A549 (cell line): ENCODE measurements around the gene ECM1. TPM values are rescaled to one million over a fixed set of nuclear protein-coding genes. Genes with fewer than 3 reads are reported as not detected.

Experiments
- ATAC-seq, 2 experiments: fragments of 200-7000 bp in 1 of 2; fragments of >200 bp in 1 of 2; cut with Nextera tagmentation in 1 of 2; cut with Tn5 transposase in 1 of 2; 3 replicates each; pipeline versions ENCODE4 v1.8.0 to v1.9.1; 2018 to 2020; ENCODE audit warnings: mild to moderate bottlenecking in 1 of 2, moderate library complexity in 1 of 2
- CTCF ChIA-PET: fragments of 300-600 bp; sonication (Branson Sonifier 250); formaldehyde crosslinking; extraction: SDS; loops from one replicate; lab custom pipeline; 2021; ENCODE audit warnings: antibody characterized with exemption, inconsistent platforms; lab: Yijun Ruan, JAX
- POLR2A ChIA-PET: fragments of 350-600 bp; formaldehyde crosslinking; extraction: SDS; loops from one replicate; lab custom pipeline; 2021; ENCODE audit warnings: antibody characterized with exemption, inconsistent platforms; lab: Yijun Ruan, JAX
- DNase-seq, 2 experiments: peaks; one replicate each; pipeline versions ENCODE4 v3.0.0 to v3.0.0-alpha.2; 2011 to 2016; ENCODE audit warnings: low read depth in 1 of 2, low spot score in 1 of 2
- FAIRE-seq: peaks from 2 replicates; lab custom pipeline; 2011; peaks lifted over from hg19 to GRCh38; lab: Jason Lieb, UNC
- H3K27ac ChIP-seq, 2 experiments: fragments of >200 bp; sonication (Bioruptor Twin); formaldehyde crosslinking; 3 replicates each; pipeline ENCODE4 v1.5.1; 2016 to 2017
- H3K4me1 ChIP-seq: fragments of >200 bp; sonication (Bioruptor Twin); formaldehyde crosslinking; 3 replicates; pipeline ENCODE4 v1.6.1; 2016
- H3K4me2 ChIP-seq: fragments of >200 bp; sonication (Bioruptor Twin); formaldehyde crosslinking; 3 replicates; pipeline ENCODE4 v1.6.1; 2016
- H3K4me3 ChIP-seq: fragments of >200 bp; sonication (Bioruptor Twin); formaldehyde crosslinking; 3 replicates; pipeline ENCODE4 v1.5.1; 2016
- H3K9me3 ChIP-seq: fragments of >200 bp; sonication (Bioruptor Twin); formaldehyde crosslinking; 3 replicates; pipeline ENCODE4 v1.6.1; 2016
- BHLHE40 ChIP-seq: IDR thresholded peaks from 2 replicates; pipeline ENCODE4 v1.6.1; 2012; ENCODE audit warnings: low read depth, low read length, inconsistent platforms
- CEBPB ChIP-seq, 2 experiments: fragments of >200 bp in 1 of 2; sonication (Bioruptor Twin) in 1 of 2; formaldehyde crosslinking in 1 of 2; IDR thresholded peaks; 2 replicates each; pipeline ENCODE4 v1.6.1; 2012 to 2016
- CHD2 ChIP-seq: fragments of 150-350 bp; IDR thresholded peaks from 2 replicates; pipeline ENCODE4 v1.6.1; 2014; ENCODE audit warnings: low read length; ENCODE audit not compliant: partially characterized antibody
- CHD4 ChIP-seq: fragments of 200-600 bp; sonication (generic); IDR thresholded peaks from 2 replicates; pipeline ENCODE4 v1.6.1; 2016; ENCODE audit warnings: antibody characterized with exemption, mild to moderate bottlenecking, borderline replicate concordance
- CTCF ChIP-seq: fragments of >200 bp; sonication (Bioruptor Twin); formaldehyde crosslinking; IDR thresholded peaks from 3 replicates; pipeline ENCODE4 v1.5.1; 2016
- ELK1 ChIP-seq: fragments of 150-350 bp; IDR thresholded peaks from 2 replicates; pipeline ENCODE4 v1.6.1; 2014; ENCODE audit warnings: low read depth, mild to moderate bottlenecking, low read length
- EP300 ChIP-seq, 2 experiments: fragments of >200 bp; sonication (Bioruptor Twin); formaldehyde crosslinking; IDR thresholded peaks; 2 replicates in 1 of 2; 3 replicates in 1 of 2; pipeline ENCODE4 v1.6.1; 2016 to 2017
- HOXB5 ChIP-seq: fragments of 250-450 bp; sonication (Bioruptor Pico); IDR thresholded peaks from 2 replicates; pipeline ENCODE4 v1.5.0; 2020; ENCODE audit warnings: mild to moderate bottlenecking, moderate library complexity
- JUN ChIP-seq, 2 experiments: fragments of >200 bp; sonication (Bioruptor Twin); formaldehyde crosslinking; IDR thresholded peaks; 2 replicates in 1 of 2; 3 replicates in 1 of 2; pipeline ENCODE4 v1.6.1; 2016 to 2017
- JUNB ChIP-seq: fragments of >200 bp; sonication (Bioruptor Twin); formaldehyde crosslinking; IDR thresholded peaks from 2 replicates; pipeline ENCODE4 v1.6.1; 2016
- MAX ChIP-seq: IDR thresholded peaks from 2 replicates; pipeline ENCODE4 v1.6.1; 2012
- MYC ChIP-seq: IDR thresholded peaks from 2 replicates; pipeline ENCODE4 v1.6.1; 2012; ENCODE audit warnings: mild to moderate bottlenecking, inconsistent platforms, low read length, improper control_type of control experiment, borderline replicate concordance
- NR3C1 ChIP-seq: fragments of >200 bp; sonication (Bioruptor Twin); formaldehyde crosslinking; IDR thresholded peaks from 3 replicates; pipeline ENCODE4 v1.6.1; 2017
- PHF8 ChIP-seq: fragments of 200-600 bp; sonication (generic); IDR thresholded peaks from 2 replicates; pipeline ENCODE4 v1.6.1; 2016; ENCODE audit warnings: low read depth, mild to moderate bottlenecking, antibody characterized with exemption, moderate library complexity, borderline replicate concordance
- RAD21 ChIP-seq, 2 experiments: fragments of >200 bp in 1 of 2; sonication (Bioruptor Twin) in 1 of 2; formaldehyde crosslinking in 1 of 2; IDR thresholded peaks in 1 of 2; conservative IDR thresholded peaks in 1 of 2; 2 replicates in 1 of 2; 3 replicates in 1 of 2; pipeline ENCODE4 v1.6.1; 2012 to 2018; ENCODE audit warnings: inconsistent platforms in 1 of 2
- RARB ChIP-seq: fragments of 250-450 bp; sonication (Bioruptor Pico); IDR thresholded peaks from 2 replicates; pipeline ENCODE4 v1.8.0; 2021; ENCODE audit warnings: mild to moderate bottlenecking, moderate library complexity
- RNF2 ChIP-seq: fragments of 200-600 bp; sonication (generic); IDR thresholded peaks from 2 replicates; pipeline ENCODE4 v1.6.1; 2016; ENCODE audit warnings: low read depth, mild to moderate bottlenecking, antibody characterized with exemption, moderate library complexity, borderline replicate concordance
- SMC3 ChIP-seq: fragments of >200 bp; sonication (Bioruptor Twin); formaldehyde crosslinking; IDR thresholded peaks from 3 replicates; pipeline ENCODE4 v1.6.1; 2018; ENCODE audit warnings: inconsistent platforms
- ZNF302 ChIP-seq: fragments of 250-450 bp; sonication (Bioruptor Pico); IDR thresholded peaks from 2 replicates; pipeline ENCODE4 v1.9.0; 2021; ENCODE audit warnings: inconsistent platforms, mild to moderate bottlenecking, moderate library complexity
- ZSCAN20 ChIP-seq: fragments of 250-450 bp; sonication (Bioruptor Pico); IDR thresholded peaks from 2 replicates; pipeline ENCODE4 v1.8.0; 2022; ENCODE audit warnings: mild to moderate bottlenecking, moderate library complexity
- WGBS: methylation state at CpG from one replicate; pipeline ENCODE4 v1.1.6; 2017; ENCODE audit errors: missing lambda C conversion rate; 5-methylcytosine and 5-hydroxymethylcytosine counted together
- polyA plus RNA-seq, 4 experiments: library from polyadenylated mRNA; depleted of rRNA in 3 of 4; stranded (reverse); fragments of >200 nt; fragmentation: RNase III in 1 of 4; extraction: RNeasy Plus Mini Kit Qiagen cat#74134 plus additional on column Dnase treatment in 1 of 4; gene quantifications; 2 replicates in 3 of 4; 3 replicates in 1 of 4; pipeline ENCODE4 v1.2.3, GENCODE V29; 2011 to 2017
- TF ChIP-seq, protein P1 (sequence below): IDR thresholded peaks from 2 replicates; pipeline ENCODE4 v1.6.1; 2012
- TF ChIP-seq, protein P2 (sequence below): fragments of 250-450 bp; sonication (Bioruptor Pico); IDR thresholded peaks from 2 replicates; pipeline ENCODE4 v1.5.0; 2020; ENCODE audit warnings: low read depth, mild to moderate bottlenecking, moderate library complexity

The ECM1 gene
- polyA plus RNA-seq, 2 of the 4 experiments (the other 2 are of a cell fraction): 0.88 to 1.0 TPM

DNA sequence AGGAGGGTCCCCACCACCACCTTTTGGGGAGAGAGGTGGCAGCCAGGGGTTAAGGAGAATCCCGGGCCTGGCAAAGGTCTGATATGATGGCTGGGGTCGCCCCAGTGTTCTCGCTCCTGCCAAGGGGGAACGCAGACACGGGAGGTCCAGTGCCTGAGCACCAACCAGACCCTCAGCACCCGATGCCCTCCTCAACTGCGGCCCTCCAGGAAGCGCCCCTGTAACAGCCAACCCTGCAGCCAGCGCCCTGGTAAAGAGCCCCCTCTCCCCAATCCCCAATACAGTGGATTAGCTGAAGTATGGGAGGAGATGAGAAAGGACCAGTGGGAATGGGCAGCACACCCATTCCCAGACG lies 51.7 kb downstream of the ECM1 start:
- POLR2A ChIA-PET: interaction anchor here (0.7 to 7.6 kb wide), 3 partner anchors 9 to 18 kb away, joined by 3 to 201 read pairs (median 10); partner anchors contain the start of gene MCL1
- H3K27ac ChIP-seq: peak overlapping the region in 1 of 2 experiments; percentile 15; a peak in 2 of 6 replicates
- TF ChIP-seq JUN (IDR thresholded peaks at IDR 0.05) (no peak), BHLHE40 (no peak), RNF2 (no peak), EP300 (IDR thresholded peaks at IDR 0.05) (no peak), CHD2 (no peak), CEBPB (IDR thresholded peaks at IDR 0.05) (no peak), MAX (no peak), PHF8 (no peak), HOXB5 (no peak), ZNF302 (CRISPR knock-in tag) (no peak), MYC (no peak), NR3C1 (no peak), JUNB (no peak), ZSCAN20 (CRISPR knock-in tag) (no peak), RARB (no peak)
- TF ChIP-seq, protein P1, sequence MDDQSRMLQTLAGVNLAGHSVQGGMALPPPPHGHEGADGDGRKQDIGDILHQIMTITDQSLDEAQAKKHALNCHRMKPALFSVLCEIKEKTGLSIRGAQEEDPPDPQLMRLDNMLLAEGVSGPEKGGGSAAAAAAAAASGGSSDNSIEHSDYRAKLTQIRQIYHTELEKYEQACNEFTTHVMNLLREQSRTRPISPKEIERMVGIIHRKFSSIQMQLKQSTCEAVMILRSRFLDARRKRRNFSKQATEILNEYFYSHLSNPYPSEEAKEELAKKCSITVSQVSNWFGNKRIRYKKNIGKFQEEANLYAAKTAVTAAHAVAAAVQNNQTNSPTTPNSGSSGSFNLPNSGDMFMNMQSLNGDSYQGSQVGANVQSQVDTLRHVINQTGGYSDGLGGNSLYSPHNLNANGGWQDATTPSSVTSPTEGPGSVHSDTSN: no peak
- TF ChIP-seq, protein P2, sequence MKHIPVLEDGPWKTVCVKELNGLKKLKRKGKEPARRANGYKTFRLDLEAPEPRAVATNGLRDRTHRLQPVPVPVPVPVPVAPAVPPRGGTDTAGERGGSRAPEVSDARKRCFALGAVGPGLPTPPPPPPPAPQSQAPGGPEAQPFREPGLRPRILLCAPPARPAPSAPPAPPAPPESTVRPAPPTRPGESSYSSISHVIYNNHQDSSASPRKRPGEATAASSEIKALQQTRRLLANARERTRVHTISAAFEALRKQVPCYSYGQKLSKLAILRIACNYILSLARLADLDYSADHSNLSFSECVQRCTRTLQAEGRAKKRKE (CRISPR knock-in tag): no peak
- DNase-seq (no peak), FAIRE-seq (no peak), ATAC-seq (no peak)
- H3K4me1 ChIP-seq: peaks cover 39% of the 10 kb centered on the region
- no peak overlapping the region; the same call in 2 of the 3 replicates for H3K4me2 ChIP-seq
- CTCF ChIA-PET: interaction anchor here (0.6 to 11.6 kb wide), 35 partner anchors 9 to 955 kb away, joined by 3 to 210 read pairs (median 7); partner anchors contain the start of genes ADAMTSL4, ENSA, MCL1 and TARS2
- no peak overlapping the region for H3K4me3 ChIP-seq
- no peaks in the 10 kb centered on the region for H3K9me3 ChIP-seq
- 57% methylated on average over 10 of the region's 10 CpGs for WGBS

DNA sequence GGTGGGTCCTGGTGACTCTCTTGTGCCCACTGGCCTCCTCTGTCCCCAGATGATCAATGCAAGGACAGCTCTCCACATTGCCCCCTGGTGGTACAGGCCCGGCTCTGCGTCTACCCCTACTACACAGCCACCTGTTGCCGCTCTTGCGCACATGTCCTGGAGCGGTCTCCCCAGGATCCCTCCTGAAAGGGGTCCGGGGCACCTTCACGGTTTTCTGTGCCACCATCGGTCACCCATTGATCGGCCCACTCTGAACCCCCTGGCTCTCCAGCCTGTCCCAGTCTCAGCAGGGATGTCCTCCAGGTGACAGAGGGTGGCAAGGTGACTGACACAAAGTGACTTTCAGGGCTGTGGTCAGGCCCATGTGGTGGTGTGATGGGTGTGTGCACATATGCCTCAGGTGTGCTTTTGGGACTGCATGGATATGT lies 52.1 kb downstream of the ECM1 start:
- TF ChIP-seq CTCF: peak; percentile 79
- TF ChIP-seq RNF2: no peak
- no peak for TF ChIP-seq RARB
- peak; percentile 51 for TF ChIP-seq MAX
- TF ChIP-seq CHD4: no peak
- peak; percentile 76 for TF ChIP-seq SMC3
- peak; percentile 56 to 63; a peak in 4 of 5 replicates for TF ChIP-seq RAD21 (conservative IDR thresholded peaks at IDR 0.05 in 1 of 2, IDR thresholded peaks at IDR 0.05 in 1 of 2)
- no peak for TF ChIP-seq ELK1
- Histone ChIP-seq H3K4me3 (no peak overlapping the region), H3K9me3 (no peaks in the 10 kb centered on the region), H3K27ac (peak overlapping the region; percentile 97 to 99; a peak in 5 of 6 replicates), H3K4me1 (peaks cover 43% of the 10 kb centered on the region), H3K4me2 (peak overlapping the region; percentile 96; the same call in 2 of the 3 replicates)
- CTCF ChIA-PET: interaction anchor here (0.6 to 11.6 kb wide), 61 partner anchors 8 to 955 kb away, joined by 3 to 210 read pairs (median 5); partner anchors contain the start of genes ADAMTSL4, CTSK, ENSA and MCL1
- ATAC-seq (peak in 1 of 2 experiments; percentile 36; a peak in 3 of 6 replicates), DNase-seq (peak; percentile 76 to 78), FAIRE-seq (no peak)
- WGBS: 17% methylated on average over 9 of the region's 9 CpGs
- POLR2A ChIA-PET: interaction anchor here (0.7 to 7.6 kb wide), 4 partner anchors 8 to 253 kb away, joined by 3 to 201 read pairs (median 7); partner anchors contain the start of gene MCL1
